ENCODE results near the gene MIDN. TPM values are rescaled to one million over a fixed set of nuclear protein-coding genes. Genes with fewer than 3 reads are reported as not detected.

The MIDN gene
- total and polyA plus RNA-seq, 4 donors = 39.7 to 185 (median 58.7) TPM

DNA sequence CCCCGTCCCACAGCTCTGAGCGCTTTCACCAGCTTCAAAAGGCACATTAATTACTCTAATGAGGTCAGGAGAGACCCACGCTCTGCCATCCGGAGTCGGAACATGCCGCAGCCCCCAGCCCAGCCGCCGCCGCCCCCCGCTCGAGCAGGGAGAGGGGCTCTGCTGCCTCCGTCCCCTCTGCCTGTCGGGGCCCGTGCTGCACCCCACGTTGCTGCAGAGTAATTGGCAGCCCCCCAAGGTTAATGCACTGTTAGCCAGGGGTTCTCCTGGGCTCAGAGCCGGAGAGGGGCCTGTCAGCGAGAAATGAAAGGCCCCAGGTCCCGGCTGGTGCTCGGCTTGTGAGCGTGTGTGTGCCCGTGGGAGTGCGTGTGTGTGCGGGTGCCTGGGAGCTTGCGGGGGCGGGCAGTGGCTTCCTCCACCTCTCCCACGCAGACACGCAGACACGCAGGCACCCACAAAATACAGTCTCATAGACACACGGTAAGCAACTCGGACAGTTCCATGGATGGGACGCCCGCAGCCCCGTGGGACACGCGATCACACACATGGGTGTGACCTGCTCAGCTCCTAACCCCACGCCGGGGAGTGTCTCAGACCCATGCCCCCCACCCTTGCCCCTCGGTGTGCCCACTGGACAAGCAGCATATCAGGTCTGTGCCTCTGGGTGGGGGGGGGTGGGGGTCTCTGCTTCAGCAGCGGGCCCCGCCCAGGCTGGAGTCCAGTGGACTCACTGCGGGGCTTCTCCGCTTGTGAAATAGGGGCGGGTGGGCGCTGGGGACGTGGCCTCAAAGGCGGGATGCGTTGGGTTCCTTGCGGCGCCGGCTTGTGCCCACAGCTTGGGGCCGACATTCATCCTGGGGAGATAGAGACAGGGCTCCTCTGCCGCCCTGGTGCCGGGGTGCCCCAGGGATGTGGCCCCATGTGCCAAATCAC lies 32.5 kb downstream of the MIDN start:
- 92% methylated on average over 53 of the region's 53 CpGs for WGBS, 2 donors
- Histone ChIP-seq H3K27ac (ENCODE audit: low read depth in 1 of 2, low read length in 1 of 2) (no peak overlapping the region), H3K36me3 (ENCODE audit: control insufficient read depth in 4 of 4, insufficient read depth in 4 of 4, low read length in 4 of 4) (peaks cover 0 to 11% (median 2%) of the 10 kb centered on the region in 4 donors), H3K27me3 (ENCODE audit: control insufficient read depth in 3 of 3, insufficient read depth in 3 of 3, low read length in 2 of 3) (peaks cover 0 to 9% (median 4%) of the 10 kb centered on the region in 3 donors), H3K9ac (ENCODE audit: insufficient read depth in 1 of 2, low read length in 2 of 2) (no peak overlapping the region), H3K4me3 (no peak overlapping the region), H3K9me3 (ENCODE audit: control insufficient read depth in 4 of 4, insufficient read depth in 3 of 4, low read length in 3 of 4) (no peaks in the 10 kb centered on the region), H3K4me1 (ENCODE audit: control insufficient read depth in 5 of 5, insufficient read depth in 5 of 5, low read length in 5 of 5) (peaks cover 0 to 12% (median 4%) of the 10 kb centered on the region in 5 donors)
- no peak for TF ChIP-seq CTCF (IDR thresholded peaks at IDR 0.05; ENCODE audit: control extremely low read depth, extremely low read depth)
- DNase-seq (no peak), ATAC-seq (ENCODE audit: insufficient read depth, low FRiP score) (no peak)

GRCh38 chr19:1281569-1282287 lies 33.3 kb downstream of the MIDN start:
- 68 to 69% methylated on average over 13 to 15 of the region's 15 CpGs for WGBS, 2 donors
- no peaks in the 10 kb centered on the region for H3K9me3 ChIP-seq (ENCODE audit: control insufficient read depth in 4 of 4, insufficient read depth in 3 of 4, low read length in 3 of 4)

DNA sequence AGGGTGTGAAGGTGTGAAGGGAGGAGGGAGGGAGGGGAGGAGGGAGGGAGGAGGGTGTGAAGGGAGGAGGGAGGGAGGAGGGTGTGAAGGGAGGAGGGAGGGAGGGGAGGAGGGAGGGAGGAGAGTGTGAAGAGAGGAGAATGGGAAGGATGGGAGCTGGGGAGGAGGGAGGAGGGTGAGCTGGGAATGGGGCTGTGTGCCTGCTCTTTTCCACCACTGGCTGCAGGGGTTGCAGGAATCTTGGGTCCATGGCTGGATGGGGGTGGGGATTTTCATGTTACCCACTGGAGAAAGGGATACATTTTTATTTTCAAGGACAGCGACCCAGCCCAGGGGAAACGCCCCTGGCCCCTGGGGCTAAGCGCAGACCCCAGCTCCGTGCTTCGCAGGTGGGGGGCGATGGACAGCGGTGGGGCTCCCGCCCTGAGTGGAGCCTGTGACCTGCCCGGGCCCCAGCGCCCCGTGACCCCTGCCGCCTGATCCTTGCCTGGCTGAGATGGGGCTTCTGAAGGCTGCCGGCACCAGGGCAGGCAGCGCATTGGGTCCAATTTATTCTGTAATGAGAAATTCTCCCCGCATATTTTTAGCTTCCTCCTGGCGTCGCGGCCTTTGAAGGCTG lies 34.3 kb downstream of the MIDN start:
- H3K4me1 ChIP-seq (ENCODE audit: control insufficient read depth in 5 of 5, insufficient read depth in 5 of 5, low read length in 5 of 5) = peaks cover 0 to 15% (median 0%) of the 10 kb centered on the region in 5 donors
- peaks cover 0 to 1% (median 0%) of the 10 kb centered on the region in 4 donors for H3K9me3 ChIP-seq (ENCODE audit: control insufficient read depth in 4 of 4, insufficient read depth in 3 of 4, low read length in 3 of 4)
- 78 to 89% methylated on average over 18 of the region's 18 CpGs for WGBS, 2 donors
- DNase-seq (no peak), ATAC-seq (ENCODE audit: insufficient read depth, low FRiP score) (no peak)
- no peak overlapping the region for H3K9ac ChIP-seq (ENCODE audit: insufficient read depth in 1 of 2, low read length in 2 of 2)
- peaks cover 0 to 17% (median 4%) of the 10 kb centered on the region in 3 donors for H3K27me3 ChIP-seq (ENCODE audit: control insufficient read depth in 3 of 3, insufficient read depth in 3 of 3, low read length in 2 of 3)
- H3K4me3 ChIP-seq = no peak overlapping the region
- TF ChIP-seq CTCF (IDR thresholded peaks at IDR 0.05; ENCODE audit: control extremely low read depth, extremely low read depth) = no peak
- no peak overlapping the region for H3K27ac ChIP-seq (ENCODE audit: low read depth in 1 of 2, low read length in 1 of 2)
- H3K36me3 ChIP-seq (ENCODE audit: control insufficient read depth in 4 of 4, insufficient read depth in 4 of 4, low read length in 4 of 4) = peaks cover 0 to 11% (median 2%) of the 10 kb centered on the region in 4 donors

More at GRCh38 chr19:1281569-1282287, 33.3 kb downstream of the MIDN start:
- H3K4me3 ChIP-seq = no peak overlapping the region
- ATAC-seq (ENCODE audit: insufficient read depth, low FRiP score) (no peak), DNase-seq (no peak)
- H3K36me3 ChIP-seq (ENCODE audit: control insufficient read depth in 4 of 4, insufficient read depth in 4 of 4, low read length in 4 of 4) = peaks cover 0 to 11% (median 2%) of the 10 kb centered on the region in 4 donors
- no peak overlapping the region for H3K27ac ChIP-seq (ENCODE audit: low read depth in 1 of 2, low read length in 1 of 2)
- no peak for TF ChIP-seq CTCF (IDR thresholded peaks at IDR 0.05; ENCODE audit: control extremely low read depth, extremely low read depth)
- H3K4me1 ChIP-seq (ENCODE audit: control insufficient read depth in 5 of 5, insufficient read depth in 5 of 5, low read length in 5 of 5) = peaks cover 0 to 7% (median 0%) of the 10 kb centered on the region in 5 donors
- no peak overlapping the region for H3K9ac ChIP-seq (ENCODE audit: insufficient read depth in 1 of 2, low read length in 2 of 2)
- peaks cover 0 to 14% (median 4%) of the 10 kb centered on the region in 3 donors for H3K27me3 ChIP-seq (ENCODE audit: control insufficient read depth in 3 of 3, insufficient read depth in 3 of 3, low read length in 2 of 3)
